Keratinocyte (primary cell): ENCODE data around the gene VILL. TPM values are rescaled to one million over a fixed set of nuclear protein-coding genes. Genes with fewer than 3 reads are reported as not detected.

Source experiments
- DNase-seq: peaks from one replicate; pipeline ENCODE4 v3.0.0-alpha.2; 2011; ENCODE audit warnings: low read depth, missing footprints, low spot score
- FAIRE-seq: peaks from 2 replicates; lab custom pipeline; 2011; peaks lifted over from hg19 to GRCh38; lab: Jason Lieb, UNC
- H2AFZ ChIP-seq: 2 replicates; pipeline ENCODE4 v1.6.0; 2012; ENCODE audit warnings: low read length, control low read depth, inconsistent platforms; ENCODE audit not compliant: control insufficient read depth
- H3K27ac ChIP-seq: 2 replicates; pipeline ENCODE4 v1.5.1; 2011; ENCODE audit warnings: low read length; ENCODE audit not compliant: control insufficient read depth, insufficient read depth
- H3K27me3 ChIP-seq: 3 replicates; pipeline ENCODE4 v1.6.0; 2011; ENCODE audit warnings: low read length; ENCODE audit not compliant: control insufficient read depth, insufficient read depth; ENCODE audit errors: extremely low read depth
- H3K36me3 ChIP-seq, 2 experiments: 2 replicates in 1 of 2; 3 replicates in 1 of 2; pipeline ENCODE4 v1.5.1; 2011; ENCODE audit warnings: low read length in 2 of 2, mild to moderate bottlenecking in 1 of 2; ENCODE audit not compliant: control insufficient read depth in 2 of 2, insufficient read depth in 2 of 2; ENCODE audit errors: extremely low read depth in 1 of 2
- H3K4me1 ChIP-seq: 3 replicates; pipeline ENCODE4 v1.5.1; 2011; ENCODE audit warnings: low read length; ENCODE audit not compliant: control insufficient read depth, insufficient read depth; ENCODE audit errors: extremely low read depth
- H3K4me2 ChIP-seq: 3 replicates; pipeline ENCODE4 v1.6.0; 2011; ENCODE audit warnings: low read depth, low read length; ENCODE audit not compliant: control insufficient read depth, insufficient read depth; ENCODE audit errors: extremely low read depth
- H3K4me3 ChIP-seq, 3 experiments: fragments of 200-600 bp in 1 of 3; sonication (generic) in 1 of 3; 2 replicates in 2 of 3; 3 replicates in 1 of 3; pipeline ENCODE4 v1.5.1; 2011 to 2016; ENCODE audit warnings: low read length in 3 of 3, mild to moderate bottlenecking in 3 of 3, control low read depth in 2 of 3, inconsistent platforms in 1 of 3, low read depth in 1 of 3, mixed read lengths in 1 of 3, mixed run types in 1 of 3, moderate library complexity in 1 of 3; ENCODE audit not compliant: control insufficient read depth in 2 of 3, insufficient read depth in 2 of 3; ENCODE audit errors: extremely low read depth in 1 of 3
- H3K79me2 ChIP-seq: 2 replicates; pipeline ENCODE4 v1.6.0; 2012; ENCODE audit warnings: low read length; ENCODE audit not compliant: control insufficient read depth, insufficient read depth
- H3K9ac ChIP-seq: 3 replicates; pipeline ENCODE4 v1.6.0; 2011; ENCODE audit warnings: low read length; ENCODE audit not compliant: control insufficient read depth, insufficient read depth; ENCODE audit errors: extremely low read depth
- H3K9me1 ChIP-seq: 3 replicates; pipeline ENCODE4 v1.6.0; 2011; ENCODE audit warnings: low read length; ENCODE audit not compliant: control insufficient read depth, insufficient read depth; ENCODE audit errors: extremely low read depth
- H3K9me3 ChIP-seq: 2 replicates; pipeline ENCODE4 v1.5.1; 2012; ENCODE audit warnings: low read depth, low read length; ENCODE audit not compliant: control insufficient read depth
- H4K20me1 ChIP-seq: 3 replicates; pipeline ENCODE4 v1.6.0; 2011; ENCODE audit warnings: low read length; ENCODE audit not compliant: control insufficient read depth, insufficient read depth; ENCODE audit errors: extremely low read depth
- CTCF ChIP-seq, 3 experiments: IDR thresholded peaks in 1 of 3; conservative IDR thresholded peaks in 1 of 3; optimal IDR thresholded peaks in 1 of 3; 2 replicates in 2 of 3; 3 replicates in 1 of 3; pipeline versions ENCODE3 to v1.5.1; 2011; ENCODE audit warnings: low read length in 3 of 3, mild to moderate bottlenecking in 3 of 3, moderate library complexity in 2 of 3, control low read depth in 1 of 3, inconsistent platforms in 1 of 3; ENCODE audit not compliant: insufficient read depth in 2 of 3; ENCODE audit errors: extremely low read depth in 1 of 3
- EZH2 ChIP-seq: IDR thresholded peaks from one replicate; pipeline ENCODE4 v1.6.1; 2012; ENCODE audit warnings: inconsistent platforms, mild to moderate bottlenecking, low read length, moderate library complexity
- dilution Hi-C: fragments of 300-500 bp; cut with MboI; formaldehyde crosslinking; loops from one replicate; pipeline ENCODE4 v1.7.0; 2020; ENCODE audit warnings: low sequenced_read_pairs; ENCODE audit not compliant: extremely low pct_ligation_motif_present
- polyA plus RNA-seq, 5 experiments: library from polyadenylated mRNA; depleted of rRNA in 3 of 5; stranded (reverse) in 3 of 5; stranded (forward) in 1 of 5; unstranded in 1 of 5; fragments of >200 nt; gene quantifications; 1 replicate in 1 of 5; 2 replicates in 3 of 5; 3 replicates in 1 of 5; pipeline versions ENCODE4 v1.2.1 to v1.2.3, GENCODE V29; 2011 to 2012; ENCODE audit warnings: missing spikeins in 2 of 5, low read depth in 1 of 5, low replicate concordance in 1 of 5

The VILL gene
- polyA plus RNA-seq, 1 donor (not counting 4 experiments of a cell fraction or from before 2014, with no cell fraction given) = 2.1 TPM

GRCh38 chr3:38026856-38027255, 36.3 kb downstream of the VILL start:
- no peak overlapping the region for H3K9ac ChIP-seq
- no peak overlapping the region for H3K27ac ChIP-seq
- no peak for DNase-seq
- no peak overlapping the region for H3K4me3 ChIP-seq
- no peaks in the 10 kb centered on the region for H3K9me3 ChIP-seq
- H3K4me1 ChIP-seq = peaks cover 45% of the 10 kb centered on the region
- peaks cover 3% of the 10 kb centered on the region for H4K20me1 ChIP-seq
- H3K9me1 ChIP-seq = no peaks in the 10 kb centered on the region
- no peak overlapping the region for H3K4me2 ChIP-seq
- no peak for TF ChIP-seq CTCF (optimal IDR thresholded peaks at IDR 0.05 in 1 of 3, IDR thresholded peaks at IDR 0.05 in 1 of 3, conservative IDR thresholded peaks at IDR 0.05 in 1 of 3; ENCODE audit: extremely low read depth in 1 of 3, insufficient read depth in 2 of 3, low read length in 3 of 3)
- no peak for TF ChIP-seq EZH2
- no peak overlapping the region for H2AFZ ChIP-seq
- H3K79me2 ChIP-seq = peaks cover 2% of the 10 kb centered on the region
- dilution Hi-C loops = no loop called here
- FAIRE-seq = no peak
- no peaks in the 10 kb centered on the region for H3K27me3 ChIP-seq
- H3K36me3 ChIP-seq = no peaks in the 10 kb centered on the region

- peaks cover 50% of the 10 kb centered on the region for H3K4me1 ChIP-seq
- peaks cover 3% of the 10 kb centered on the region for H4K20me1 ChIP-seq
- H3K4me2 ChIP-seq = peak overlapping the region; percentile 70
- dilution Hi-C loops = no loop called here
- H3K4me3 ChIP-seq = peak overlapping the region in 1 of 3 experiments; percentile 68
- H3K27me3 ChIP-seq = no peaks in the 10 kb centered on the region
- FAIRE-seq (no peak), DNase-seq (no peak)
- no peaks in the 10 kb centered on the region for H3K9me3 ChIP-seq
- H3K36me3 ChIP-seq = no peaks in the 10 kb centered on the region
- no peaks in the 10 kb centered on the region for H3K9me1 ChIP-seq
- H2AFZ ChIP-seq = no peak overlapping the region
- no peak for TF ChIP-seq EZH2
- TF ChIP-seq CTCF (optimal IDR thresholded peaks at IDR 0.05 in 1 of 3, IDR thresholded peaks at IDR 0.05 in 1 of 3, conservative IDR thresholded peaks at IDR 0.05 in 1 of 3; ENCODE audit: extremely low read depth in 1 of 3, insufficient read depth in 2 of 3, low read length in 3 of 3) = no peak
- no peak overlapping the region for H3K27ac ChIP-seq
- H3K79me2 ChIP-seq = peaks cover 2% of the 10 kb centered on the region
- H3K9ac ChIP-seq = no peak overlapping the region
Measured at GRCh38 chr3:38027466-38028465, 37.2 kb downstream of the VILL start.
